Activated B cell treated with CpG ODN at 0.5 μM for 24 hours (primary cell): Measurements from ENCODE around the gene ZNF77. TPM values are rescaled to one million over a fixed set of nuclear protein-coding genes. Genes with fewer than 3 reads are reported as not detected.

Source experiments
- ATAC-seq: fragments of 200-7000 bp; cut with Tn5 transposase; one replicate; pipeline ENCODE4 v1.10.0; 2021; ENCODE audit warnings: low read depth, mild to moderate bottlenecking, moderate library complexity
- CTCF ChIA-PET: fragments of 350-600 bp; sonication (Branson Sonifier 250); formaldehyde crosslinking; loops from one replicate; lab custom pipeline; 2021; ENCODE audit warnings: antibody characterized with exemption; lab: Charles Lee
- POLR2A ChIA-PET: fragments of 350-600 bp; sonication (Branson Sonifier 250); formaldehyde crosslinking; loops from one replicate; lab custom pipeline; 2021; ENCODE audit warnings: antibody characterized with exemption; lab: Charles Lee
- DNase-seq: peaks from one replicate; pipeline ENCODE4 v3.0.0; 2022
- H3K27ac Mint-ChIP-seq: one replicate; pipeline ENCODE4 v1.8.0; 2020; ENCODE audit warnings: mixed read lengths
- H3K27me3 Mint-ChIP-seq: one replicate; pipeline ENCODE4 v1.8.0; 2021; ENCODE audit warnings: mixed read lengths
- H3K36me3 Mint-ChIP-seq: one replicate; pipeline ENCODE4 v1.8.0; 2021; ENCODE audit warnings: low read depth, mixed read lengths
- H3K4me1 Mint-ChIP-seq: one replicate; pipeline ENCODE4 v1.8.0; 2021; ENCODE audit warnings: mixed read lengths
- H3K4me3 Mint-ChIP-seq: one replicate; pipeline ENCODE4 v1.8.0; 2020; ENCODE audit warnings: mild to moderate bottlenecking, mixed read lengths
- H3K9me3 Mint-ChIP-seq: one replicate; pipeline ENCODE4 v1.8.0; 2020; ENCODE audit warnings: mixed read lengths
- intact Hi-C: fragments of 100-400 bp; cut with micrococcal nuclease; formaldehyde crosslinking; loops from one replicate; pipeline ENCODE4 v1.15.1; 2024
- total RNA-seq: library from RNA; stranded (reverse); gene quantifications from 2 replicates; pipeline ENCODE4 v1.2.3, GENCODE V29; 2022
- TF ChIP-seq, protein P1 (sequence below): fragments of 200-600 bp; IDR thresholded peaks from one replicate; pipeline ENCODE4 v1.8.0; 2022; ENCODE audit warnings: antibody characterized with exemption, mild to moderate bottlenecking

Gene ZNF77
- total RNA-seq, 1 donor from 2014 or later = 6.7 TPM

DNA sequence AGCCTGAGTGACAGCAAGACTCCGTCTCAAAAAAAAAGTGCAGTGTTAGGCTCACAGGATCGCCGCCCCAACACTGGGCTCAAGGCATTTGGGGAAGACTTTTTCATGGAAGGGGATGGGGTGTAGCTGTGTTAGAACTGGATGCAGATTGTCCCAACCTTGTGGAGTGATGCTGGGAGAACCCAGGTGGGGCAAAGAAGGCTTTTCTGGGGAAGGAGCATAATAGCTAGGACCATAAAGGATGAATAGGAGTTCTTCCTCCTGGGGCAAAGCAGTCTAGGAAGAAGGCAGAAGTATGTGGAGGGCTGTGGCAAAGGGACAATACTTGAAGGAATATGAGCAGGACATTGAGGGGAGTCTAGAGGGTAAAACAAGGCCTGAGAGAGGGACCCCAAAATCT, 43.8 kb upstream of the ZNF77 start:
- POLR2A ChIA-PET = no interaction called here
- H3K36me3 Mint-ChIP-seq = no peaks in the 10 kb centered on the region
- peaks cover 7% of the 10 kb centered on the region for H3K4me1 Mint-ChIP-seq
- no peak overlapping the region for H3K4me3 Mint-ChIP-seq
- no peak for DNase-seq
- TF ChIP-seq, protein P1, sequence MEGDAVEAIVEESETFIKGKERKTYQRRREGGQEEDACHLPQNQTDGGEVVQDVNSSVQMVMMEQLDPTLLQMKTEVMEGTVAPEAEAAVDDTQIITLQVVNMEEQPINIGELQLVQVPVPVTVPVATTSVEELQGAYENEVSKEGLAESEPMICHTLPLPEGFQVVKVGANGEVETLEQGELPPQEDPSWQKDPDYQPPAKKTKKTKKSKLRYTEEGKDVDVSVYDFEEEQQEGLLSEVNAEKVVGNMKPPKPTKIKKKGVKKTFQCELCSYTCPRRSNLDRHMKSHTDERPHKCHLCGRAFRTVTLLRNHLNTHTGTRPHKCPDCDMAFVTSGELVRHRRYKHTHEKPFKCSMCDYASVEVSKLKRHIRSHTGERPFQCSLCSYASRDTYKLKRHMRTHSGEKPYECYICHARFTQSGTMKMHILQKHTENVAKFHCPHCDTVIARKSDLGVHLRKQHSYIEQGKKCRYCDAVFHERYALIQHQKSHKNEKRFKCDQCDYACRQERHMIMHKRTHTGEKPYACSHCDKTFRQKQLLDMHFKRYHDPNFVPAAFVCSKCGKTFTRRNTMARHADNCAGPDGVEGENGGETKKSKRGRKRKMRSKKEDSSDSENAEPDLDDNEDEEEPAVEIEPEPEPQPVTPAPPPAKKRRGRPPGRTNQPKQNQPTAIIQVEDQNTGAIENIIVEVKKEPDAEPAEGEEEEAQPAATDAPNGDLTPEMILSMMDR = no peak
- H3K27ac Mint-ChIP-seq = no peak overlapping the region
- H3K27me3 Mint-ChIP-seq = peaks cover 8% of the 10 kb centered on the region
- CTCF ChIA-PET = no interaction called here
- H3K9me3 Mint-ChIP-seq = no peaks in the 10 kb centered on the region
- ATAC-seq = no peak
- intact Hi-C loops = no loop called here

GRCh38 chr19:2987797-2988196, 43.0 kb upstream of the ZNF77 start:
- Mint-ChIP-seq H3K9me3 (no peaks in the 10 kb centered on the region), H3K36me3 (no peaks in the 10 kb centered on the region), H3K27me3 (peaks cover 13% of the 10 kb centered on the region)

DNA sequence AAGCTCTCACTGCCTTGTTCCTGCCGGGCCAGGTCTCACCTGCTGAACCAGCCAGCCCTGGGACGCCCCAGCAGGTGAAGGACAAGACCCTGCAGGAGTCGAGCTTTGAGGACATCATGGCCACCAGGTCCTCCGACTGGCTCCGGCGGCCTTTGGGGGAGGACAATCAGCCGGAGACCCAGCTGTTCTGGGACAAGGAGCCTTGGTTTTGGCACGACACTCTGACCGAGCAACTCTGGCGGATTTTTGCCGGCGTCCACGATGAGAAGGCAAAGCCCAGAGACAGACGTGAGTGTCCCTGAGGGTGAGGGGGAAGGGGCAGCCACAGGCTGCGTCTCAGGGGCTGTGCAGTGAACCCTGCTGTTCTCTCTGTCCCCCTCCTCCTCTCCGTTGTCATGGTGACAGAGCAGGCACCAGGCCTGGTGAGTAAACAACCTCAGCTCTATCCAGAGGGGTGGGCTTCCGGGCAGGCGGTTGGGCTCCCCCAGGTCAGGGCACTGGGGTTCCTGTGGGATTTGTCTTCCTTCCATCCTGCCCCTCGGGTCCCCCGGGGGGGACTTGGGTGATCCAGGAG, 42.3 kb upstream of the ZNF77 start:
- Mint-ChIP-seq H3K9me3 (no peaks in the 10 kb centered on the region), H3K27me3 (peaks cover 13% of the 10 kb centered on the region), H3K4me1 (peaks cover 14% of the 10 kb centered on the region), H3K27ac (no peak overlapping the region), H3K4me3 (no peak overlapping the region), H3K36me3 (no peaks in the 10 kb centered on the region)
- ChIA-PET POLR2A (no interaction called here), CTCF (no interaction called here)
- TF ChIP-seq, protein P1 = no peak
- intact Hi-C loops = no loop called here
- no peak for DNase-seq
- no peak for ATAC-seq

More at GRCh38 chr19:2987797-2988196, 43.0 kb upstream of the ZNF77 start:
- TF ChIP-seq, protein P1 = no peak
- no peak overlapping the region for H3K27ac Mint-ChIP-seq
- H3K4me3 Mint-ChIP-seq = no peak overlapping the region
- ChIA-PET POLR2A (no interaction called here), CTCF (no interaction called here)
- peaks cover 14% of the 10 kb centered on the region for H3K4me1 Mint-ChIP-seq
- intact Hi-C loops = no loop called here
- DNase-seq = no peak
- no peak for ATAC-seq

GRCh38 chr19:2984215-2984528, 39.4 kb upstream of the ZNF77 start:
- POLR2A ChIA-PET = no interaction called here
- H3K9me3 Mint-ChIP-seq = no peaks in the 10 kb centered on the region
- peaks cover 15% of the 10 kb centered on the region for H3K27me3 Mint-ChIP-seq
- H3K36me3 Mint-ChIP-seq = no peaks in the 10 kb centered on the region
- peaks cover 17% of the 10 kb centered on the region for H3K4me1 Mint-ChIP-seq
- DNase-seq (no peak), ATAC-seq (no peak)
- TF ChIP-seq, protein P1 = no peak
- no peak overlapping the region for H3K4me3 Mint-ChIP-seq
- intact Hi-C loops = no loop called here
- H3K27ac Mint-ChIP-seq = no peak overlapping the region
- CTCF ChIA-PET = no interaction called here

- TF ChIP-seq, protein P1 = no peak
- no peaks in the 10 kb centered on the region for H3K9me3 Mint-ChIP-seq
- ChIA-PET POLR2A (no interaction called here), CTCF (no interaction called here)
- no peak overlapping the region for H3K27ac Mint-ChIP-seq
- no peaks in the 10 kb centered on the region for H3K36me3 Mint-ChIP-seq
- H3K4me1 Mint-ChIP-seq = peaks cover 17% of the 10 kb centered on the region
- DNase-seq (peak; percentile 24), ATAC-seq (peak; percentile 82)
- intact Hi-C loops = no loop called here
- H3K27me3 Mint-ChIP-seq = peaks cover 14% of the 10 kb centered on the region
- peak overlapping the region; percentile 29 for H3K4me3 Mint-ChIP-seq
Observed at GRCh38 chr19:2983351-2984214, 38.8 kb upstream of the ZNF77 start.
